Ascending aorta (tissue), 2 donors: ENCODE results near the gene RBM38. TPM values are rescaled to one million over a fixed set of nuclear protein-coding genes. Genes with fewer than 3 reads are reported as not detected.

ENCODE experiments used
- DNase-seq, 2 donors: peaks; one replicate each; pipeline ENCODE4 v3.0.0-alpha.2; 2019; ENCODE audit warnings: low spot score in 2 of 2
- H3K27ac ChIP-seq, 2 donors: fragments of 200-600 bp; sonication (generic); one replicate each; pipeline ENCODE4 v1.5.1; 2016 to 2017; ENCODE audit warnings: mild to moderate bottlenecking in 1 of 2
- H3K27me3 ChIP-seq: fragments of 200-600 bp; sonication (generic); one replicate; pipeline ENCODE4 v1.5.1; 2017
- H3K36me3 ChIP-seq, 2 donors: fragments of 200-600 bp; sonication (generic); one replicate each; pipeline ENCODE4 v1.5.1; 2016
- H3K4me1 ChIP-seq, 2 donors: fragments of 200-600 bp; sonication (generic); one replicate each; pipeline ENCODE4 v1.5.1; 2016 to 2017; ENCODE audit warnings: mild to moderate bottlenecking in 1 of 2
- H3K4me3 ChIP-seq, 2 donors: fragments of 200-600 bp; sonication (generic); one replicate each; pipeline ENCODE4 v1.5.1; 2016 to 2017; ENCODE audit warnings: mild to moderate bottlenecking in 1 of 2
- H3K9me3 ChIP-seq, 2 donors: fragments of 200-600 bp; sonication (generic); one replicate each; pipeline ENCODE4 v1.5.1; 2016
- intact Hi-C: fragments of 100-400 bp; cut with DNase I; formaldehyde crosslinking; loops from one replicate; pipeline ENCODE4 v1.15.1; 2023
- total RNA-seq: library from RNA; depleted of rRNA; stranded (reverse); fragments of >200 nt; gene quantifications from one replicate; pipeline ENCODE4 v1.1.0, GENCODE V29; 2016
- TF ChIP-seq, protein P1 (sequence below), 3 experiments: fragments of 200-600 bp in 2 of 3; fragments of 450-650 bp in 1 of 3; sonication (generic) in 2 of 3; IDR thresholded peaks; one replicate each; pipeline ENCODE4 v1.5.1; 2016 to 2019; ENCODE audit warnings: antibody characterized with exemption in 3 of 3, mild to moderate bottlenecking in 1 of 3, moderate library complexity in 1 of 3

Gene RBM38
- total RNA-seq, 1 donor from 2014 or later = 24.6 TPM

GRCh38 chr20:57409672-57410397, 18.6 kb downstream of the RBM38 start:
- H3K4me3 ChIP-seq = peak overlapping the region in 1 of 2 donors; percentile 33
- no peaks in the 10 kb centered on the region for H3K27me3 ChIP-seq
- intact Hi-C loops = loop anchor here (2.0 kb wide), 2 partner anchors 15 to 31 kb away; no protein-coding TSS in a partner anchor
- TF ChIP-seq, protein P1, sequence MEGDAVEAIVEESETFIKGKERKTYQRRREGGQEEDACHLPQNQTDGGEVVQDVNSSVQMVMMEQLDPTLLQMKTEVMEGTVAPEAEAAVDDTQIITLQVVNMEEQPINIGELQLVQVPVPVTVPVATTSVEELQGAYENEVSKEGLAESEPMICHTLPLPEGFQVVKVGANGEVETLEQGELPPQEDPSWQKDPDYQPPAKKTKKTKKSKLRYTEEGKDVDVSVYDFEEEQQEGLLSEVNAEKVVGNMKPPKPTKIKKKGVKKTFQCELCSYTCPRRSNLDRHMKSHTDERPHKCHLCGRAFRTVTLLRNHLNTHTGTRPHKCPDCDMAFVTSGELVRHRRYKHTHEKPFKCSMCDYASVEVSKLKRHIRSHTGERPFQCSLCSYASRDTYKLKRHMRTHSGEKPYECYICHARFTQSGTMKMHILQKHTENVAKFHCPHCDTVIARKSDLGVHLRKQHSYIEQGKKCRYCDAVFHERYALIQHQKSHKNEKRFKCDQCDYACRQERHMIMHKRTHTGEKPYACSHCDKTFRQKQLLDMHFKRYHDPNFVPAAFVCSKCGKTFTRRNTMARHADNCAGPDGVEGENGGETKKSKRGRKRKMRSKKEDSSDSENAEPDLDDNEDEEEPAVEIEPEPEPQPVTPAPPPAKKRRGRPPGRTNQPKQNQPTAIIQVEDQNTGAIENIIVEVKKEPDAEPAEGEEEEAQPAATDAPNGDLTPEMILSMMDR (IDR thresholded peaks at IDR 0.05) = no peak
- peaks cover 25 to 34% of the 10 kb centered on the region in 2 donors for H3K36me3 ChIP-seq
- no peak for DNase-seq
- H3K9me3 ChIP-seq = no peaks in the 10 kb centered on the region
- H3K4me1 ChIP-seq = peaks cover 16 to 24% of the 10 kb centered on the region in 2 donors
- H3K27ac ChIP-seq = no peak overlapping the region

GRCh38 chr20:57410398-57410920, 19.3 kb downstream of the RBM38 start:
- no peak for DNase-seq
- Histone ChIP-seq H3K9me3 (no peaks in the 10 kb centered on the region), H3K4me3 (no peak overlapping the region), H3K27ac (no peak overlapping the region), H3K4me1 (peaks cover 17 to 29% of the 10 kb centered on the region in 2 donors), H3K27me3 (no peaks in the 10 kb centered on the region), H3K36me3 (peaks cover 21 to 28% of the 10 kb centered on the region in 2 donors)
- intact Hi-C loops = no loop called here
- TF ChIP-seq, protein P1 (IDR thresholded peaks at IDR 0.05) = no peak

- Histone ChIP-seq H3K4me3 (no peak overlapping the region), H3K27ac (no peak overlapping the region), H3K27me3 (no peaks in the 10 kb centered on the region), H3K4me1 (peaks cover 17 to 29% of the 10 kb centered on the region in 2 donors), H3K36me3 (peaks cover 17 to 24% of the 10 kb centered on the region in 2 donors), H3K9me3 (no peaks in the 10 kb centered on the region)
- DNase-seq = no peak
- intact Hi-C loops = no loop called here
- TF ChIP-seq, protein P1 (IDR thresholded peaks at IDR 0.05) = no peak
These were observed 19.7 kb downstream of the RBM38 start for GRCh38 chr20:57410924-57411323.

DNA sequence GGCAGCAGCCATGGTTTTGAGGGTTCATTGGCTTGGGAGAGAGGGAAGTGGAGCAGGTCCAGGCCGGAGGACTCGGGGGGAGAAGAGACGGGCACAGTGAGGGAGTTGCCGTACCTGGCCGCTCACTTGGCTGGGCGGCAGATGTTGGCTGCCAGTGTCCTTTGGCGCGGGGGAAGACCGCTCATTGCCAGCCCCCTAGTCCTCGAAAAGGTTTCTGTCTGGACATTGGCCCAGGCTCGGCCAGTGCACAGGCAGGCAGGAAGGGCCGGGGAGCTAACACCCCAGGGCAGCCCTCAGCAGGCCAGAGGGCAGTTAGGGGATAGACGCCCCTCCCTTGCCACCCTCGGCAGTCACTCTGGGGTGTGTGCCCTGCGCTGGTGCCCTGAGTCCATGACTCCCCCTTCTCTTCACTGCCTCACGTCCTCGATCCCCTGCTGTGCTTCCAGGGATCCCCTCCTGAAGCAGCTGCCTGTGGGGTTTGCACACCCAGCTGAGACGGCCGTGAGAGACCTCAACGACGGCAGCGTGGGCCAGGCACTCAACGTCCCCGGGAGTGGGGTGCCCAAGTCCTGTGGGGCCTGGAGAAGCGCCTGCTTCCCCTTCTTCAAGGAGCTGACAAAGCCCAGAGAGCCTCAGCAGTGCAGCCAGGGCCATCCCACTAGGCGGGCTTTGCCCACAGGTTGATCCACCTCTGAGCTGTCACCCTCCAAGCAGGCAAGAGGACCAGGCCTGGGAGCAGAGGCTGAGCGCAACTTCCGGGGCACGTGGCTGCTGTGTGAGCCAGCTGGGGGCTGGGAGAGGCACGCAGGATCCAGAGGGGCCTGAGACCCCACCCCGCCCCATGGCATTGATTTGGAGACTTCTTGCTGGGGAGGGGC, 20.4 kb downstream of the RBM38 start:
- Histone ChIP-seq H3K27ac (no peak overlapping the region), H3K4me3 (no peak overlapping the region), H3K4me1 (peaks cover 17 to 29% of the 10 kb centered on the region in 2 donors), H3K36me3 (peaks cover 14 to 17% of the 10 kb centered on the region in 2 donors), H3K9me3 (no peaks in the 10 kb centered on the region), H3K27me3 (no peaks in the 10 kb centered on the region)
- TF ChIP-seq, protein P1 (IDR thresholded peaks at IDR 0.05) = no peak
- intact Hi-C loops = no loop called here
- no peak for DNase-seq

DNA sequence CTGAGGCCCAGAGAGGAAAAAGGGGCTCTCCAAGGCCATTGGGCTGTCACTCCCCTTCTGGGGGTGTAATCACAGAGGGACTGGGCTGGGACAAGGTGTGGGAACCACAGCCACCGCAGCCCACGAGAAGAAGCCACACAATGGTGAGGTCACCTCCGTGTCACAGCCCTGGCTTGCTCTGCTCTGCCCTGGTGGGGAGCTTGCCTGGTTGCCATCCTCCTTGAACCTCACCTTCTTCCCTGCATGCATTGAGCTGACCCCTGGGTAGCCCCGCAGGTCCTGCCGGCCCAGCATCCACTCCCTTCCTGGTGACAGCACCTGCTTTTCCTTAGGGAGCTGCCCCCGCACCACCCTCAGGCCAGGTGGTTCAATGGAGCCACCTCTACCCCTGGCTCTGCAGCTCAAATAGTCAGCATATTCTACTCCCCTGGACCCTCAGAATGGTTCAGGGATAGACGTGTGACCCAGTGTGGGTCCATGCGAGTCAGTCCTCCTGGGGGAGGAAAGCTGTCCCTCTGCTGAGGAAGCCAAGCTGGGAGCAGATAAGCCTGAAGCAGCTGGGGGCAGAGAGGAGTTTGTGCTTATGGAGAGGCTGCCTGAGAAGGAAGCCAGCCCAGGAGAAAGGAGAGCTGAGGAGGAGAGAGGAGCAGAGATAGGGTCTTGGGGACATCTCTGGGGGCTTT, 21.3 kb downstream of the RBM38 start:
- TF ChIP-seq, protein P1 (IDR thresholded peaks at IDR 0.05) = no peak
- H3K4me3 ChIP-seq = no peak overlapping the region
- DNase-seq = no peak
- intact Hi-C loops = no loop called here
- no peaks in the 10 kb centered on the region for H3K9me3 ChIP-seq
- H3K27me3 ChIP-seq = no peaks in the 10 kb centered on the region
- H3K4me1 ChIP-seq = peaks cover 17 to 29% of the 10 kb centered on the region in 2 donors
- peaks cover 10 to 13% of the 10 kb centered on the region in 2 donors for H3K36me3 ChIP-seq
- no peak overlapping the region for H3K27ac ChIP-seq
